B cell (primary cell): ENCODE results near the gene SCYL3. TPM values are rescaled to one million over a fixed set of nuclear protein-coding genes. Genes with fewer than 3 reads are reported as not detected.

Experiments used
- ATAC-seq: fragments of 200-7000 bp; cut with Tn5 transposase; one replicate; pipeline ENCODE4 v1.10.0; 2021; ENCODE audit warnings: low read depth, mild to moderate bottlenecking, moderate number of reproducible peaks, moderate library complexity
- CTCF ChIA-PET: fragments of 350-600 bp; sonication (Branson Sonifier 250); formaldehyde crosslinking; loops from one replicate; lab custom pipeline; 2021; ENCODE audit warnings: antibody characterized with exemption, inconsistent platforms; lab: Charles Lee
- POLR2A ChIA-PET: fragments of 350-600 bp; sonication (Branson Sonifier 250); formaldehyde crosslinking; loops from one replicate; lab custom pipeline; 2021; ENCODE audit warnings: antibody characterized with exemption; lab: Charles Lee
- DNase-seq: peaks from one replicate; pipeline ENCODE4 v3.0.0; 2013
- H2AFZ ChIP-seq: 2 replicates; pipeline ENCODE4 v1.6.1; 2012; ENCODE audit warnings: mild to moderate bottlenecking, low read depth, low read length; ENCODE audit not compliant: insufficient read depth, poor library complexity, severe bottlenecking
- H3K27ac ChIP-seq, 2 donors: 1 replicate in 1 of 2; 2 replicates in 1 of 2; pipeline ENCODE4 v1.5.1; 2012 to 2013; ENCODE audit warnings: low read length in 2 of 2, mild to moderate bottlenecking in 2 of 2, moderate library complexity in 1 of 2
- H3K27me3 ChIP-seq, 4 experiments: fragments of 200-600 bp in 1 of 4; sonication (generic) in 1 of 4; replicated peaks in 1 of 4; 1 replicate in 2 of 4; 2 replicates in 2 of 4; pipeline versions ENCODE4 v1.6.1 to v1.7.0; 2013 to 2016; ENCODE audit warnings: low read length in 3 of 4, mild to moderate bottlenecking in 2 of 4, mixed read lengths in 1 of 4, moderate library complexity in 1 of 4; ENCODE audit not compliant: insufficient read depth in 4 of 4, control insufficient read depth in 3 of 4; ENCODE audit errors: control extremely low read depth in 1 of 4
- H3K36me3 ChIP-seq, 2 experiments: replicated peaks in 1 of 2; 1 replicate in 1 of 2; 2 replicates in 1 of 2; pipeline versions ENCODE4 v1.6.1 to v1.7.1; 2013; ENCODE audit warnings: low read length in 1 of 2; ENCODE audit not compliant: insufficient read depth in 2 of 2, control insufficient read depth in 1 of 2; ENCODE audit errors: control extremely low read depth in 1 of 2, extremely low read depth in 1 of 2
- H3K4me1 ChIP-seq, 2 donors: fragments of 200-600 bp in 1 of 2; sonication (generic) in 1 of 2; 1 replicate in 1 of 2; 2 replicates in 1 of 2; pipeline versions ENCODE4 v1.5.1 to v1.6.1; 2013 to 2017; ENCODE audit warnings: low read length in 2 of 2; ENCODE audit not compliant: control insufficient read depth in 2 of 2, insufficient read depth in 2 of 2
- H3K4me2 ChIP-seq: replicated peaks from 2 replicates; pipeline ENCODE3; 2012; ENCODE audit warnings: mild to moderate bottlenecking, low read depth, low read length; ENCODE audit not compliant: poor library complexity, severe bottlenecking
- H3K4me3 ChIP-seq, 5 experiments: fragments of 200-600 bp in 1 of 5; sonication (generic) in 1 of 5; 1 replicate in 3 of 5; 2 replicates in 2 of 5; pipeline versions ENCODE4 v1.5.1 to v1.7.0; 2011 to 2016; ENCODE audit warnings: low read length in 4 of 5, mild to moderate bottlenecking in 4 of 5, low read depth in 2 of 5, control low read depth in 1 of 5, moderate library complexity in 1 of 5; ENCODE audit not compliant: insufficient read depth in 1 of 5; ENCODE audit errors: control extremely low read depth in 1 of 5, extremely low read depth in 1 of 5
- H3K79me2 ChIP-seq: fragments of 200-600 bp; sonication (generic); one replicate; pipeline ENCODE4 v1.6.0; 2016; ENCODE audit warnings: low read length; ENCODE audit not compliant: control insufficient read depth, insufficient read depth
- H3K9ac ChIP-seq: fragments of 200-600 bp; sonication (generic); 2 replicates; pipeline ENCODE4 v1.6.1; 2017; ENCODE audit warnings: mild to moderate bottlenecking, low read length, moderate library complexity
- H3K9me3 ChIP-seq, 3 donors: one replicate each; pipeline versions ENCODE4 v1.6.1 to v1.7.1; 2013; ENCODE audit warnings: low read length in 2 of 3; ENCODE audit not compliant: control insufficient read depth in 2 of 3, insufficient read depth in 1 of 3; ENCODE audit errors: control extremely low read depth in 1 of 3
- H4K20me1 ChIP-seq: 2 replicates; pipeline ENCODE4 v1.6.0; 2012; ENCODE audit warnings: mild to moderate bottlenecking, low read length; ENCODE audit not compliant: insufficient read depth, control insufficient read depth, poor library complexity, severe bottlenecking
- H3K27ac Mint-ChIP-seq: one replicate; pipeline ENCODE4 v1.8.0; 2021; ENCODE audit warnings: mixed read lengths
- H3K27me3 Mint-ChIP-seq: one replicate; pipeline ENCODE4 v1.8.0; 2021; ENCODE audit warnings: mixed read lengths
- H3K4me1 Mint-ChIP-seq: one replicate; pipeline ENCODE4 v1.8.0; 2021; ENCODE audit warnings: mixed read lengths
- H3K4me3 Mint-ChIP-seq: one replicate; pipeline ENCODE4 v1.8.0; 2021; ENCODE audit warnings: mixed read lengths
- H3K9me3 Mint-ChIP-seq: one replicate; pipeline ENCODE4 v1.8.0; 2022; ENCODE audit warnings: mixed read lengths; ENCODE audit not compliant: insufficient read depth
- EZH2 ChIP-seq: IDR thresholded peaks from 2 replicates; pipeline ENCODE4 v1.6.1; 2012; ENCODE audit warnings: borderline replicate concordance, low read depth, mild to moderate bottlenecking, moderate library complexity, low read length; ENCODE audit not compliant: insufficient read depth, poor library complexity, severe bottlenecking
- WGBS: methylation state at CpG from one replicate; pipeline ENCODE4 v1.1.5; 2013; ENCODE audit warnings: missing lambda C conversion rate; ENCODE audit not compliant: insufficient coverage; 5-methylcytosine and 5-hydroxymethylcytosine counted together
- intact Hi-C: fragments of 100-400 bp; cut with micrococcal nuclease; formaldehyde crosslinking; loops from one replicate; pipeline ENCODE4 v1.10.0; 2022
- polyA plus RNA-seq: library from polyadenylated mRNA; depleted of rRNA; stranded (reverse); fragments of >200 nt; gene quantifications from 2 replicates; pipeline ENCODE4 v1.2.3, GENCODE V29; 2012
- total RNA-seq, 2 donors: library from RNA; stranded (reverse); fragments of 120-200 nt in 1 of 2; gene quantifications; 1 replicate in 1 of 2; 2 replicates in 1 of 2; pipeline versions ENCODE4 v1.2.3 to v1.2.4, GENCODE V29; 2013 to 2022
- TF ChIP-seq, protein P1 (sequence below): fragments of 200-600 bp; IDR thresholded peaks from one replicate; pipeline ENCODE4 v1.8.0; 2022; ENCODE audit warnings: antibody characterized with exemption, mild to moderate bottlenecking

The SCYL3 gene
- total and polyA plus RNA-seq, 2 donors (not counting 1 experiment from before 2014, with no cell fraction given) = 14.2 to 18.4 TPM

DNA sequence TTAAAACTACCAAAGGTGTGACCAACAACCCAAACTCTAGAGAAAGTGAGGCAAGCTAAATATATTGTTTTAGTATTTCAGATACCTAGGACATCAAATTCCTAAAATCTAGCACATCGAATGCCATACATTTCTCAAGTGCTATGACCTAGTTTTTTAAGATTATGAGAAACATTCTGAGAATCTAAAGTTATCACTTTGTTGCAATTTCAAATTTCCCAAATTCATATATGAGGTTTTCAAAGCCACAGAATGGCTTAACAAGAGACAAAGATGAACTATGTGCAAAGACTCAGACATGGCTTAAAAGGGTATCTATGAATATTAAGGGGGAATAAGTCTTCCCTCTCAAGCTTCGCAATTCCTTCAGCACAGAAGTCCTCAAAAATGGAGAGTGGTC is 6.8 kb downstream of the SCYL3 start:
- H2AFZ ChIP-seq = no peak overlapping the region
- H3K4me3 Mint-ChIP-seq = no peak overlapping the region
- no peaks in the 10 kb centered on the region for H3K27me3 Mint-ChIP-seq
- H3K27me3 ChIP-seq = no peaks in the 10 kb centered on the region
- H3K79me2 ChIP-seq = peaks cover 89% of the 10 kb centered on the region
- peaks cover 4 to 26% of the 10 kb centered on the region in 2 experiments for H3K36me3 ChIP-seq
- ATAC-seq = no peak
- H3K27ac Mint-ChIP-seq = no peak overlapping the region
- intact Hi-C loops = no loop called here
- CTCF ChIA-PET = interaction anchor here (1.4 kb wide), 1 partner anchor 539 kb away, joined by 3 read pairs; no protein-coding TSS in a partner anchor
- no peaks in the 10 kb centered on the region for H3K9me3 Mint-ChIP-seq
- no peak overlapping the region for H3K4me3 ChIP-seq
- no peak for DNase-seq
- no CpG with 5 or more reads among the region's 2 CpGs for WGBS
- peaks cover 11 to 19% of the 10 kb centered on the region in 2 donors for H3K4me1 ChIP-seq
- H3K27ac ChIP-seq = no peak overlapping the region
- no peaks in the 10 kb centered on the region for H4K20me1 ChIP-seq
- POLR2A ChIA-PET = no interaction called here
- H3K9ac ChIP-seq = no peak overlapping the region
- H3K4me2 ChIP-seq = no peak overlapping the region
- H3K4me1 Mint-ChIP-seq = peaks cover 33% of the 10 kb centered on the region
- TF ChIP-seq, protein P1, sequence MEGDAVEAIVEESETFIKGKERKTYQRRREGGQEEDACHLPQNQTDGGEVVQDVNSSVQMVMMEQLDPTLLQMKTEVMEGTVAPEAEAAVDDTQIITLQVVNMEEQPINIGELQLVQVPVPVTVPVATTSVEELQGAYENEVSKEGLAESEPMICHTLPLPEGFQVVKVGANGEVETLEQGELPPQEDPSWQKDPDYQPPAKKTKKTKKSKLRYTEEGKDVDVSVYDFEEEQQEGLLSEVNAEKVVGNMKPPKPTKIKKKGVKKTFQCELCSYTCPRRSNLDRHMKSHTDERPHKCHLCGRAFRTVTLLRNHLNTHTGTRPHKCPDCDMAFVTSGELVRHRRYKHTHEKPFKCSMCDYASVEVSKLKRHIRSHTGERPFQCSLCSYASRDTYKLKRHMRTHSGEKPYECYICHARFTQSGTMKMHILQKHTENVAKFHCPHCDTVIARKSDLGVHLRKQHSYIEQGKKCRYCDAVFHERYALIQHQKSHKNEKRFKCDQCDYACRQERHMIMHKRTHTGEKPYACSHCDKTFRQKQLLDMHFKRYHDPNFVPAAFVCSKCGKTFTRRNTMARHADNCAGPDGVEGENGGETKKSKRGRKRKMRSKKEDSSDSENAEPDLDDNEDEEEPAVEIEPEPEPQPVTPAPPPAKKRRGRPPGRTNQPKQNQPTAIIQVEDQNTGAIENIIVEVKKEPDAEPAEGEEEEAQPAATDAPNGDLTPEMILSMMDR = no peak
- no peak for TF ChIP-seq EZH2
- no peaks in the 10 kb centered on the region for H3K9me3 ChIP-seq

DNA sequence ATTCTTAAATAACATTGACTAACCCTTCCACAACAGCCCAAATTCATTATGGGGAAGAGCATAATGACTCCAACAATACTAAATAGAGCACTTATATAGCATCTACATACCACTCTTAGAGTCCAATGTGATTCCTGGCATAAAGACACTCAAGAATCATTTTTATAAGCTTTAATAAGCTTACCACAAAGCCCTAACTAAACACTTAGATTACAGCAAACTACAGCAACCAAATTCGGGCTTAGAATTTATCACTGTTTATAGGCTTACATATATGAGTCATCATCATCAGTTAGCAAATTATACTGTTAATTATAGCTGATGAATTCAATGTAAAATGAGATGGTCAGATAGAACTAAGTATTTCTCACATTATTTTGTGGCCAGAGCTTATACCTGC is 7.3 kb downstream of the SCYL3 start:
- H2AFZ ChIP-seq = no peak overlapping the region
- ATAC-seq (no peak), DNase-seq (no peak)
- no peak overlapping the region for H3K27ac Mint-ChIP-seq
- no peak overlapping the region for H3K4me2 ChIP-seq
- no peak overlapping the region for H3K27ac ChIP-seq
- peaks cover 86% of the 10 kb centered on the region for H3K79me2 ChIP-seq
- no peaks in the 10 kb centered on the region for H3K9me3 Mint-ChIP-seq
- H3K27me3 Mint-ChIP-seq = no peaks in the 10 kb centered on the region
- no peaks in the 10 kb centered on the region for H3K27me3 ChIP-seq
- H3K4me3 Mint-ChIP-seq = no peak overlapping the region
- TF ChIP-seq, protein P1 = no peak
- TF ChIP-seq EZH2 = no peak
- peaks cover 8 to 14% of the 10 kb centered on the region in 2 donors for H3K4me1 ChIP-seq
- POLR2A ChIA-PET = interaction anchor here (0.6 kb wide), 1 partner anchor 242 kb away, joined by 4 read pairs; no protein-coding TSS in a partner anchor
- H3K4me3 ChIP-seq = no peak overlapping the region
- CTCF ChIA-PET = interaction anchor here (1.4 kb wide), 1 partner anchor 538 kb away, joined by 3 read pairs; no protein-coding TSS in a partner anchor
- intact Hi-C loops = no loop called here
- no peaks in the 10 kb centered on the region for H4K20me1 ChIP-seq
- no peak overlapping the region for H3K9ac ChIP-seq
- WGBS = no CpG with 5 or more reads among the region's 1 CpG
- H3K36me3 ChIP-seq = peaks cover 4 to 26% of the 10 kb centered on the region in 2 experiments
- H3K9me3 ChIP-seq = no peaks in the 10 kb centered on the region
- H3K4me1 Mint-ChIP-seq = peaks cover 31% of the 10 kb centered on the region
